IPS DF 4.7 (cell line): Measurements from ENCODE around the gene BCL11B.
"Not testable (repeated sequence)": the region's sequence is repeated elsewhere in the genome, so short reads cannot be mapped to it uniquely, and the experiment has no call there.

ENCODE experiments used
- DNase-seq: peaks from one replicate; pipeline ENCODE4 v3.0.0-alpha.2; 2013; ENCODE audit warnings: low spot score; ENCODE audit errors: extremely low read depth

BCL11B gene

DNA sequence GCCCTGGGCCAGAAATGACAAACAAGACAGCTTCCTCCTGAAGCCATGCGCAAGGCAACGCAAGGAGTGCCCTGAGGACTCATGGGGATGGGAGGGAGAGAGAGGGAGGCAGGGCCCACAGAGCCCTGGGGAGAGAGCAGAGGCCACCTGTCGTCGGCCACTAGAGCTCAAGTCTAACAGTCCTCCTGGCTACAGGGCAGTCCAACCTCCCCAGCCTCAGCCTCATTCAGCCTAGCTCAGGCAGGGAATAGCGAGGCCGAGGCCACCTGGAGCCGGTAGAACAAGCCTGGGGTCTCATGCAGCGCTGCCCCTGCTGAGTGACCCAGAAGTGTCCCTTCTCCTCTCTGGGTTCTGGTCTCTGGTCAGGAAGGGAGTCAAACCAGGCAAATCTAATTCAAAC, 69.5 kb downstream of the BCL11B start:
- DNase-seq = no peak

DNA sequence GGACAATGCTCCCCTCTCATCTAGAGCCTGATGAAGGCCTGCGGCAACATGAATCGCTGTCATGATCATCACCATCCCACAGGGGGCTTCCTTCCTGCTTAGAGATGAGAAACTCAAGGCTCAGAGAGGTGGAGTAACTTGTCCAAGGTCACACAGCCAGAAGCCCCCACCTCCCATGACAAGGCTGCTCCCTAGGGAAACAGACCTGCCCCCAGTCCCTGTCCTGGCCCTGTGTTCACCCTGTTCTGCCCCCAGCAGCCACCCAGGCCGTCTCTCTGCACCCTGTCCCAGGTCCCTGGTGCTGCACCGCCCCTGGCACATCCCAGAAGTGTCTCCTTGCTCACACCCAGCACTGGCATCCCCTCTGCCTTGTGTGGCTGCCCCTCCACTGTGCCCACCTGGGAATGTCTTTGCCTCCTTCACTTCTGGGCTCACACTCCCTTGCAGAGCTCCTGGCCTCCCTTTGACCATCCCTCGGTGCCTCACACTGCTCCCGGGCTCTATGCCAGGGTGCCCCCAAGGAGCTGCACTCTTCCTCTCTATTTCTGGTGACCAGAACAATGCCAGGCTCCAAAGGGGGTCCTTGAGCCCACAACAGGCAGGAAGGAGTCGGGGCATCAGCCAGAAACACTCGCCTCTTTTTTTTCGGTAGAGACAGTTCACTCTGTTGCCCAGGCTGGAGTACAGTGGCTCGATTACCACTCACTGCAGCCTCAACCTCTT, 70.5 kb downstream of the BCL11B start:
- DNase-seq = no peak

DNA sequence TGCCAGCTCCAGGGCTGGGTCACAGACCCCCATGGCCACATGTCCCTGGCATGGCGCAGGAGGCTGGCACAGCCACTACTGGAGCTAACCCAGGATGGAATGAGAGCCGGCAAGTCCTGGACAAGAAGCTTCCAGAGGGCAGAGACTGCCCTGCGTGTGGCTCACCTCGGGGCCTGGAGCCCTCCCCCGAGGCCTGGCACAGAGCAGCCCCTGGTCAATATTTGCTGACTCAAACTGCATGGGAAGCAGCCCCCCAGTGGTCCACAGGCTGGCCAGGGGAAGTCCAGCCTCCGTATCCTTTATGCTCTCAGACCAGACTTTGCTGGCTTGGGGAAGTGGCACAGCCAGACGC, 71.4 kb downstream of the BCL11B start:
- DNase-seq = no peak

DNA sequence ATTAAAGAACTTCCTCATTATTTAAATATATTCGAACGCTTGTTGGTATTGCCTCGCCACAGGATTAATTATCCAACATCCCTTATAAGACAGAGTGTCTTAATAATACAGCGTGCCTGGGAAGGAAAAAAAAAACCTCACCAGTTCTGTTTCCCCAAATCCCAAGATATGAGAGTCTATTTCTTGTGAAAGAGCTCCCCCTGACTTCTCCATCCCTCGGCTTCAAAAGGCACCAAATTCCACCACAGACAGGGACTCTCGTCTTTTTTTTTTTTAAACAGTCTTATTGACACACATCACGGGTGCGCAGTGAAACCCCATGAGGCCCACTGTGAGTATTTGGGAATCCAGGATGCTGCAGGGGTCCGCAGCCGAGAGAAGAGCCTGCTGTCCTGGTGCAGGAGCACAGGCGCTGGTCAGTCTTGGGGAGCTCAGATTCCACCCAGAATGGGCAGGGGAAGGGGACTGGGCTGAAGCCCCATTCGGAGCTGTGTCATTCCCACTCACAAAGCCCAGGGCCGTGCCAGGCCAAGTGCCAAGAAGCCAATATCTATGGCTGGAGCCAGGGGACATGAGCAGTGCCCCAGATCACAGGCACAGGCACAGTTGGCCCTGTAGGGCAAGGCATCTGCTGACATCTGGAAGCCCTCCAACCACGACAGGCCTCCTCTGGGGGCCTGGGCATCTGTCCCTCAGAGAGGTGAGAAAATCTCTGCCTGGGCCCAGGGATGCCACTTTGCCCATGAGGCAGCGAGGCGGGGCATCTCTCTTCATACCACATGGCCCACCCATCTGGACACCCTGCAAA, 71.9 kb downstream of the BCL11B start:
- DNase-seq = no peak

DNA sequence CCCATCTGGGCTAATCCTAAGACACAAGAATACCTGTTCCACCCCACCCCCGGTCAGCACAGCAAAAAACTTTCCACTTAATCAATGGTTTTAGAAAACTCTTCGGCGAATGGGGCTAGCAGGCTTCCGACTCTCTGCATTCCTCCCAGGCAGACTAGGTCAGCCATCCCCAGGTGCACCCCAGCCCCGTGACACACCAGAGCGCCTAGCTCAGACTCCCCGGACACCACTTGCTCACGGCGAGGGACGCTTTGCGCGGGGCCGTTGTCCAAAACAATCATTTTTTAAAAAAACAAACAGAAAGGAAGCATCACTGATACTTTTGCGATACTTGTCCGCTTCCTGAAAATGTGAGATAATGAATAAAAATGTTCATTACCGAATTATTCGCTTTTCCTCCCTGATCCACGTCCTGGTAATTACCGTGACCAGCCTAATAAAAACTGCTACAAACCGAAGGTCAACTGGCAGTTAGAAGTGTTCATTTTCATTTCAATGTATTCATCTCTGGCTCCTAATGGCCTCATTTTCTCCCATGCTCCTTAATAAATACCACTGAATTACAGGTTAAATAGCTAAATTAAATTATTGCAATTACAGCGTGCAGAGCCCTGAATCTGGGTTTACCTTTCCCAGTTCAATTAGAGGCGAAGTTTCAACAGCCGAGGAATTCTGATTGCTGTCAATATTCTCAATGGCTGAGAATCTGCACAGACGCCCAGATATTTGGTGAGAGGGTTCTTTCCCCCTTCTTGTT, 73.1 kb downstream of the BCL11B start:
- DNase-seq = no peak

DNA sequence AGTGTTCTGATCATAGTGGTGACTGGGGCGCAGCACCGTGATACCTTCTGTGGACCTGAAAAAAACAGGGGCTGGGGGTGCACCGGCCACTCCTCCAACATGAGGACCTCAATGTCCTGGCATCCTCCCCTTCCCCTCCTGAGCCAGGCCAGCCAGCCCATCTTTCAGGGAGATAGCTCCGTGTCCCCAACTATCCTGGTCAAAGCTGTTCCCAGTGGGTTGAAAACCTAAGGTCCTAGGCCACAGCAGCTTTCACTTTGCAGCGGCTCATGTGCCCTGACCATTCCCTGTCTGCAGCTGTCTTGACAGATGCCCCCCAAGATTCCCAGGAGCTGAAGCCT, 75.7 kb downstream of the BCL11B start:
- no peak for DNase-seq

DNA sequence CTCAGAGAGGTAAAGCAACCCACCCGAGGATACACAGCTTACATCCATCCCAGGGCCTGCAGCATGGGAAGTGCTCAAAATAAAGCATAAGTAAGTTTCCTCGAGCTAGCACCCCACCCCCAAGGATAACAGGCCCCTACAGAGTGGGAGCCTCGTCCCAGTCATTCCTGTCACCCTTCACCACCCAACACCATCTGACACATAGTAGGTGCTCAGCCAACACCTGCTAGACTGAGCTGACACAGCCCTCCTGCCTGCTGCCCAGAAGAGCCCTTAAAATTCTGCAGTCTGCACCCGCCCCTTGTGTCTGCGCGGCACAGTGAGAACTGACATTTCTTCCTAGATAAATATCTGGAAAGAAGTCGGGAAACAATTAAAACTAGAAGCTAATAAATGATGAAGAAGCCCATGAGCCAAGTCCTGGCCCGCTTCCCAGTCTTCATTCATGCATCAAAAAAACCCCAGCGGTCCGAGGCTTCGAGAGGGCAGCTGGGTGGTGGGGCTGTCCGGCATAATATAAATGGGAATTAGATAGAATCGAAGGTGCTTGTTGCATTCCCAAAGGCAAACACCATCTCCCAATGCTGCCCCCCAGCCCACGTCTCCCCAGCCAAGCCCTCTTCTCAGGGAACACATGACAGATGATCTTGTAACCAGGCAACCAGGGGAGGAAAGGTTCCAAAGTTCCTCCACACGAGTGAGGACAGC, 76.2 kb downstream of the BCL11B start:
- DNase-seq = no peak

DNA sequence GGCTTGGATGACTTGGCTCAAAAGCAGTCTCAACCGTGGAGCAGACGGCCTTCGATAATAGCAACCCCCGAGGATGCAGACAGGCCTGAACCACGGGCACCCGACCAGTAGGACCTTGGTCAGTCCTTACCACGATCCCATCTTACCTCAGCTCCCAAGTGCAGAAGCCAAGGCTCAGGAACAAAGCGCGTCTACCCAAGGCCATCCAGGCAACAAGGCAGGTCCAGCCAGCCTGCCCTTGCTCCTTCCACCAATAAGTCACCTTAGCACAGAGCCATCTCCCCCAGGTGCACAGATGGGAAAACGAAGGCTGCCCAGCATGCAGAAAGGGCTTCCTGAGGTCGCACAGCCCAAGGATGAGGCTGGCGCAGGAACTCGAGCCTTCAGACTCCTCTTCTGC, 77.3 kb downstream of the BCL11B start:
- no peak for DNase-seq

DNA sequence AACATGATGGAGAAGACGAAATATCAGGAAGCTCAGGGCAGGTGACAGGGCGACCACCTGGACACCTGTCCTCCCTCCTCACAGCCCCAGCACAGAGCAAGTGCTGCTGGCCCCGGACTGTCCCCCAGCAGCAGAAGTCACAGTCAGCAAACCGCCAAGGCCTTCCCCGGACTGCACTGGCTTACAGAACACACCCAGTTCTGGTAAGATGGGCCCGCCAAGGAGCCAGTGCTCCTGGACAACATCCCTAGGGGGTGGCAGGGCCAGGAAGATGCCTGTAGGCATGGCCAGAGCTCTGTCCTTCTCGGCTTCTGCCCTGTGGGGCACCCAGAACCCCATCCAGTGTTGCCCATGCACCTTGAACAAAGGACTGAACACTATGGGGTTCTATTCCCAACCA, 77.9 kb downstream of the BCL11B start:
- DNase-seq = no peak

DNA sequence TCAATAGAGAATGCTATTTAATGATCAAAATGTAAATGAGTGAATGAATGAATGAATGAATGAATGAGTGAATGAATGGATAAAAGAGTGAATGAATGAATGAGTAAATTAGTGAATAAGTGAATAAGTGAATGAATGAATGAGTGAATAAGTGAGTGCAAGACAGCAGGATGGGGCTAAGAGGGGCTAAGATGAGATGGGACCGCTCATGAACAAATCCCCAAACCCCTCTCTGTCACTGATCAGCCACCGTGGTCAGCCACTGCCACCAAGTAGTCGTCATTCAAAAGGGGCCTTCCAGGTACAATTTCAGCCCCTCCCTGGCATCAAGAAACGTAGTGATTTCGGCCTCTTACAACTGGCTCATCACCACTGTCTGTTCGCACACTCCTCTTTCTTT, 79.2 kb downstream of the BCL11B start:
- DNase-seq = no peak

DNA sequence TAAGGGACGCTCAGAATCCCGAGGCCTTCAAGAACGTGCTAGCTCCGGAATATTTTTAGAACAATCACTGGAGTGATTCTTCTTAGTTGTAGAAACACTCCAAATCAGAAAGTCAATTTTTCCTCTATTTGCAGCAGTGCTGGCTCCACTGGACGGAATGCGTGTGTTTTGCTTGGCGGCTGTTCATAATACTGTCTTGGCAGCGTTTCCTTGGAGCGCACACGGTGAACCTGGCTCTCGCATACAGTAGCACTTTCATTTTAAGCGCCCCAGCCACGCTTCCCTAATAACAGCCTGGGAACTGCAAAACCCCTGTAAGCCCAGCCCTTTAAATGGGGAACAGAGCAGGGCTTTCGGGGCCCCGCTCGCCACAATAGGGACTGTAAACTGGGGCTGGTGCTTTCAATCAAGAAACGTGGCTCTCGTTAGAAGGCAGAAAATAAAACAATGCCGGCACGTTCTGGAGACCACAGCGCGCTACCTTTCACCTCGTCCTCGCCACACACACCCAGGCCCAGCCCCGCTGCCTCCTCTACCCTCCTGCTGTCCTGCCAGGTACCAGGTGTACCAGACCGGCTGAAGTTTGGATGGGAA, 79.9 kb downstream of the BCL11B start:
- DNase-seq = no peak

DNA sequence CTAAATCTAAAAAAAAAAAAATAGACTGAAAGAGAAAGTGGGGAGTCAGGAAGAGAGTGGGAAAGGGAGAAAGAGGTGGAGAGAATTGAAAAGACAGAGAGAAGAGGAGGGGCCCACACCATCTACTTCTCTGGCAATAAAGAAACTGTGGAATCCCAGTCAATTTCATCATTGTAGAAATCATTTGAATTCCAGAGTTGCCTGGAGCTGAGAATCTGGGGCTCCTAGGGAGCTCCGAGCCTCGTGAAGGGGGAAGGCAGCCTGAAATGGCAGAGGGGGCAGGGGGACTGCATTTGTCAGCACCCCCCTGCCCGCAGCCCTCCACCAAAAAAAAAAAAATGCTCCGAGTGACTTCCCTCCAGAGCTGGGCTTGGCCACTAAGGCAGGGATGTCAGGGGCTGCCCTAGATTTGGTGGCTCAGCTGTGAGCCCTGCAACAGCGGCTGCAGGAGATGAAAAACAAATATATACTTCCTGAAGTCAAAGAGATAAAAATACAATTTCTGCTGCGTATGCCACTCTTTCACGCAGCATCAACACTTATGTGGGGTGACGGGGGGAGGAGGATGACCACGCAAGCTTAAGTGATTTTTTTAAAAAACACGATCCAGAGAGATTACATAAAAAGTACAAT, 80.5 kb downstream of the BCL11B start:
- no peak for DNase-seq

DNA sequence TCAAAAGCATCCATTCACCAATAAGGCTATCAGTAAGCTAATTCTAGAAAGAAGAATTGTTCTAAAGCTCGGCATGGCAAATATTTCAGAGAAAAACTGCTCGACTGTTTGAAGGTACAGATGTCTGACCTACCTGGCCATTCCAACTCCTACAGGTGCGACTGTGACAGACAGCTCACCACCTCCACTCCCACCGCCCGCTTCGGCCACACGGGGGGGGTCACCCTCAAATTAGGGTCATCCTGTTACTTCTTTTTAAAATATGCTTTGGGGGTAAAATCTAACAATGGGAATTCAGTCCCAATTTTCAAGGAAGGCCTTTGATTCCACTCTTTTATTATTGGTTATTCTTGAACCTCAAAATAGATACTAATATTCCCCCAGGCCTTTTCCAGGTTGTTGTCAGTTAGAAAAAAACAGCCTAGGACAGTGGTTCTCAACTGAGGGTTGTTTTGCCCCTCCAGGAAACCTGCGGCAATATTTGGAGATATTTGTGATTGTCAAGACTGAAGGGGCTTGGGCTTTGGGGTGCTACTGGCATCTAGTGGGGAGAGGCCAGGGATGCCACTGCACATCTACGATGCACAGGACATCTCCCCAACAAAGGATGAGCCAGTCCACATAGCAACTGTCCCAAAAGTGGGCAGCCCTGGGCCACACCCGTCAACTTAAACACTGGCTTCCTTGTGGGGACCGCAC, 81.2 kb downstream of the BCL11B start:
- no peak for DNase-seq

DNA sequence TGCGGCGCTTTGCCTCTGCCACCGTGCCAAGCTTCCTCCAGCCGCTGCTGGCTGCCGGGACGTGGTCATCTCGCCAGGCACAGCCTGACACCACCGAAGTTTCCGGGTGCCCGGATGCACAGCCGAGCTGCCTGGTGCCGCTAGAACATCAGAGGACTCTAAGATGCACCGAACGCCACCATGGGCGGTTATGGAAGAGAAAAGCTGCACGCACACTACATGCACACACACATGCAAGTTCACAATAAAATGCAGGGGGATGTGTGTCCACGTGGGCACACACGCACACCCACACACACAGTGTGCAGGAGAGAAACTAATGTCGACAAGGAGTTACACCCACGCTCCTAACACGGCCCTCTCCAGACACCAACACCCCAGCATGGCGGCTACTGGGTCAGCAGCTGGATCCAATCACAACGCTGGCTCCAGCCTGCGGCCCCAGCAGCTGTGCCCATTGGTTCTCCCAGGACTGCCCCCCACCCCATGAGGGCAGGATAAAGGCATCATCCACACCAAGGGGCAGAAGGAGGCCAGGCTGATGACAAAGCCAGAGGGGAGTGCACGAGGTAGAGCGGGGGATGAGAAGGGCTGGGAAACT, 82.7 kb downstream of the BCL11B start:
- DNase-seq = no peak

DNA sequence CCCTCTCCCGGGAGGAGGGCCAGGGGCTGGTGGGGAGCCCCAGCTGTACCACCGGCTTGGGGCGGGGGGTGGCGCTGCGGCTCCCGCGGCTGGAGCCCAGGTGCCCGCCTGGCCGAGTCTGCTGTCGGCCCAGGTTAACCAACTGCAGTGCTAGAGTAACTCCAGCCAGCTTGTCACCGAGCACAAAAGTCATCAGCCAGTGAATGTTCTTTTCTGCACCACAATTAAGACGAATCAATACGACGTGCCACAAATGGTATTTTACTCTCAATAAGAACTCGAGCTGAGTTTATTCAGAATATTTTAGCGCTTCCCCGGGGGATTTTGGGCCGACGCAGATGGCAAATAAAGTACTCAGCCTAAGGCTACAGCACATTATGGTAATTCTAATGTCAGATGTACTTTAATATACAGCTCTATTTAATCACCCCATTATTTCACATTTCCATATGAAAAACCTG, 83.2 kb downstream of the BCL11B start:
- no peak for DNase-seq

DNA sequence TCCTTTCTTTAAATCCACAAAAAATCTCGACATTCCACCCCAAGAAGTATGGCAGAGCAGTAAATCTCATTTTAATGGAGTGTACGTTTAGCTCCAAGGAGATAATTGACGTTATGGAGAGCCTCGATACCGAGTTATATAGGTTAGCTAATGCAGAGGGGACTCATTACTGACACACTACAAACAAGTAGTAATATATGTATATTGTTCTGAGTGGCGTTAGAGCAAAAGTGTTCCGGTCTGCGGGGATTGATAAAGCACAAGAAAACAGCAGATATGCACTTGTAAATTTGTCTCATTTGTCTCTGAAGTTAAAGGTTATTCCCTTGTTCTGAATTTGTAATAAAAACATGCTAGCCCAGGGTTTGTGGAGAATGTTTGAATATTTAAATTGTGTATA, 84.1 kb downstream of the BCL11B start:
- no peak for DNase-seq

DNA sequence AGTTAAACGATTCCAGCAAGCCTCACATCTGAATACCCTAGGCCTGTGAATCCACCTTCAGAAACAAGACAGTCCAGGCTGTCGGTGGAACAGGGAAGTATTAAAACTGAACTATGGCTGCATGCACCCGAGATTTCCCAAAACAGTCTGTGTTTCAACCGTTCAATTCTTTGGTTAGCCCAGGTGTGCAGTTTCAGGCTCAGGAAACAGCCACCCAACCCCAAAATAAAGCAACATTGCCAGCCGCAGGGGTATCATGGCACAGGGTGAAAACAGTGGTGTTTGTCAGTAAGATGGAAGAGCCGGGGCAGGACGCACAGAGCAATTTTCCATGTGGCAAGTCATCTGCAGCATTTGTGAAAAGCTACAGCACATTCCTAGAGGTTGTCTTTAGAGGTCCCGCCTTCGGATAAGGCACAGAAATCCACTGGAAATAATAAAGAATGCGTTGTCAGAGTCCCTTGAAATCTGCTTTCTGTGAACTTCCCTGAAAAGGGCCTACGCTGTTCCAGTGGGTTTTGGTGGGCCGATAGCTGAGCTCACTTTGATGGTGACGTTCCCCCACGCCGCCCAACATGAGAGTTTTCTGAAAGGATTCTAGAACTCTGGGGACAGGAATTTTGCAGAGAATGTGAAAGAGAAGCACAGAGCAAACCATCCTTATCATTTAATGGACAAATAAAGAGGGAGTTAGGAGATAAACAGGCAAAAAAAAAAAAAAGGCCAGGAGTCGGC, 84.9 kb downstream of the BCL11B start:
- no peak for DNase-seq

DNA sequence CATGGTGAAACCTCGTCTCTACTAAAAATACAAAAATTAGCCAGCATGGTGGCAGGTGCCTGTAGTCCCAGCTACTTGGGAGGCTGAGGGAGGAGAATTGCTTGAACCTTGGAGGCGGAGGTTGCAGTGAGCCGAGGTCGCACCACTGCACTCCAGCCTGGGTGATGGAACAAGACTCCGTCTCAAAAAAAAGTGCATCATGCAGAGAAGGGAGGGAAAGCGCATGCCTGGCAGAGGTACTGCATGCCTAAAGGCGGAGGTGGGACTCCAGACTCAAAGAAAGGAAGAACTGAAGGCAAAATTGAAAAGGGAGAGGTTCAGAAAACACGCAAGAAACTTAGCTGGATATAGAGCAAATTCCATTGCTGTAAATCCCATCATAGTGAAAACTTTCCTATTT, 85.7 kb downstream of the BCL11B start:
- DNase-seq = not testable (repeated sequence)

DNA sequence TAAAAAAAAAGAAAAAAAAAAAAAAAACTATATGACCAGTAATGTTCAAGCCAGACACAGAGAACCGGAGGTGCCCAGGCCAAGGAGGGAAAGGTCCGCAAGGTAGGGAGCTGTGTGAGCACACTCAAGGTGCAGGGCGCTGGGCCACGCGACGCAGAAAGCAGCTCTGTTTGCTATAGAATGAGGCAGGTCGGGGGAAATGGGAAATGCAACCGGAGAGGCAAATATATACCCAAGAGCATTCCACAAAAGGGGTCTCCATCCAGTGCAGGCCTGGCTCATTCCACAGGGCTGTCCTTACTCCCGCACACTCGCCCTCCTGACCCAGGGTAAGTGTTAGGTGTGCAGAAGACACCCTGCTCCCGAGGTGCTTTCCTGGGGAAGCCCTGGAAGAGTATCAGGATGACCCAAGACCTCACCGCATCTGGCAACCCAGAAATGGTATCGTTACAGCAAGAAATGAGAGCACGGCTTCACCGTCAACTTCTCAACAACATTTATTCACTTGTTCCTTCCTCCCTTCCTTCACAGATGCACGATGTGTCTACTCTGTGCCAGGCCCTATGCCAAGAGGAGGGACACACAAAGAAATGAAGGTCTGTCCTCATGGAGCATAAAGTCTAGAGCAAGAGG, 86.4 kb downstream of the BCL11B start:
- no peak for DNase-seq
